Inflammatory macrophage treated with lipopolysaccharide for 1 hour (primary cell): ENCODE data around the gene EIF2S1.
"Not testable (repeated sequence)": the region's sequence is repeated elsewhere in the genome, so short reads cannot be mapped to it uniquely, and the experiment has no call there.

Source experiments
- DNase-seq, 2 donors: peaks; one replicate each; pipeline ENCODE4 v3.0.0-alpha.2; 2020 to 2022

The EIF2S1 gene

GRCh38 chr14:67413806-67414769, 54.0 kb downstream of the EIF2S1 start:
- DNase-seq, result peak; percentile 81 to 90

- DNase-seq, result not testable (repeated sequence)
Measured at GRCh38 chr14:67415610-67416009, 55.5 kb downstream of the EIF2S1 start.

GRCh38 chr14:67416085-67416484, 56.0 kb downstream of the EIF2S1 start:
- DNase-seq, result no peak

GRCh38 chr14:67416810-67417209, 56.7 kb downstream of the EIF2S1 start:
- peak in 1 of 2 donors; percentile 44 for DNase-seq

- DNase-seq, result peak in 1 of 2 donors; percentile 17
Measured at GRCh38 chr14:67417633-67418032, 57.5 kb downstream of the EIF2S1 start.

GRCh38 chr14:67418401-67419191, 58.5 kb downstream of the EIF2S1 start:
- DNase-seq, result no peak

GRCh38 chr14:67420102-67420739, 60.1 kb downstream of the EIF2S1 start:
- DNase-seq, result peak in 1 of 2 donors; percentile 42

GRCh38 chr14:67421356-67422224, 61.5 kb downstream of the EIF2S1 start:
- no peak for DNase-seq

- peak in 1 of 2 donors; percentile 28 for DNase-seq
Measured at GRCh38 chr14:67423424-67423823, 63.3 kb downstream of the EIF2S1 start.

- no peak for DNase-seq
Measured at GRCh38 chr14:67424539-67424938, 64.4 kb downstream of the EIF2S1 start.

GRCh38 chr14:67425608-67426007, 65.5 kb downstream of the EIF2S1 start:
- DNase-seq, result no peak

GRCh38 chr14:67426161-67426560, 66.0 kb downstream of the EIF2S1 start:
- DNase-seq, result no peak

GRCh38 chr14:67426983-67427606, 67.0 kb downstream of the EIF2S1 start:
- DNase-seq, result peak; percentile 65 to 76

- DNase-seq, result no peak
Measured at GRCh38 chr14:67428501-67429031, 68.4 kb downstream of the EIF2S1 start.

GRCh38 chr14:67429510-67430205, 69.5 kb downstream of the EIF2S1 start:
- peak in 1 of 2 donors; percentile 21 for DNase-seq

GRCh38 chr14:67432050-67432564, 72.0 kb downstream of the EIF2S1 start:
- DNase-seq, result no peak

GRCh38 chr14:67435603-67436002, 75.5 kb downstream of the EIF2S1 start:
- no peak for DNase-seq
